H7 (cell line): ENCODE measurements around the gene LOX. TPM values are rescaled to one million over a fixed set of nuclear protein-coding genes. Genes with fewer than 3 reads are reported as not detected.

Experiments used
- DNase-seq: peaks from one replicate; pipeline ENCODE4 v3.0.0; 2012
- H3K27me3 ChIP-seq: 2 replicates; pipeline ENCODE4 v1.6.0; 2011; ENCODE audit warnings: mild to moderate bottlenecking, low read length; ENCODE audit not compliant: control insufficient read depth, insufficient read depth
- H3K36me3 ChIP-seq: replicated peaks from 2 replicates; pipeline ENCODE4 v1.5.1; 2011; ENCODE audit warnings: low read length; ENCODE audit not compliant: control insufficient read depth, insufficient read depth
- H3K4me3 ChIP-seq: 2 replicates; pipeline ENCODE4 v1.5.1; 2011; ENCODE audit warnings: low read depth, mild to moderate bottlenecking, control low read depth, low read length, moderate library complexity; ENCODE audit not compliant: insufficient read depth
- total RNA-seq: library from RNA; depleted of rRNA; stranded (reverse); fragments of >200 nt; shearing (Covaris generic); gene quantifications from 2 replicates; pipeline ENCODE4 v1.2.3, GENCODE V29; 2014

Gene LOX
- total RNA-seq, 1 experiment from 2014 or later, result 0.45 TPM

DNA sequence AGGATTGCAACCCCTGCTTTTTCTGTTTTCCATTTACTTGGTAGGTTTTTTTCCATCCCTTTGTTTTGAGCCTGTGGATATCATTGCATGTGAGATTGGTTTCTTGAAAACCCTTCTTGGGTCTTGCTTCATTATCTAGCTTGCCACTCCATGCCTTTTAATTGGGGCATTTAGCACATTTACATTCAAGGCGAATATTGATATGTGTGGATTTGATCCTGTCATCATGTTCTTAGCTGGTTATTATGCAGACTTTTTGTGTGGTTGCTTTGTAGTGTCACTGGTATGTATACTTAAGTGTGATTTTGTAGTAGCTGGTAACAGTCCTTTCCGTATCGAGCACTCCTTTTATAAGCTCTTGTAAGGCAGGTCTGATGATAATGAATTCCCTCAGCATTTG is 26.5 kb downstream of the LOX start:
- no peak overlapping the region for H3K4me3 ChIP-seq
- H3K36me3 ChIP-seq, result no peaks in the 10 kb centered on the region
- no peaks in the 10 kb centered on the region for H3K27me3 ChIP-seq
- DNase-seq, result no peak

- no peak for DNase-seq
- H3K27me3 ChIP-seq, result no peaks in the 10 kb centered on the region
- H3K4me3 ChIP-seq, result no peak overlapping the region
- H3K36me3 ChIP-seq, result no peaks in the 10 kb centered on the region
Measured at GRCh38 chr5:122050959-122051358, 27.1 kb downstream of the LOX start.

- H3K36me3 ChIP-seq, result no peaks in the 10 kb centered on the region
- no peak for DNase-seq
- no peak overlapping the region for H3K4me3 ChIP-seq
- H3K27me3 ChIP-seq, result no peaks in the 10 kb centered on the region
Measured at GRCh38 chr5:122040636-122041302, 37.3 kb downstream of the LOX start.

DNA sequence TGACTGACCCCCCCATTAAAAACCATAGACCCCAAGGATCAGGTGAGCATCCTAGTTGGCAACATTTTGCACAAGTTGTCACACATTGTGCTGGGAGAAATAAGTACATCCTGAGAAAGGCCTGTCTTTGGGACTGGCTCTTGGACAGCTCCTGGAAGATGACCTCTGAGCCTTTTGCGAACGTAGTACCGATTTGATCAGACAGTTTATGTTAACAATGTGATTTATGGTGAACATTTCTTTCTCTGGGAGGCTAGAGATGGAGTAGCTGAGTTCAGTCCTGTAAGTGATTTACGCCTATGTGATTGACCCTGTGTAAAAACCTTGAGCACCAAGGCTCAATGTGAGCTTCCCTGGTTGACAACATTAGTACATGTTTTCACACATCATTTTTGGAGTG is 41.7 kb downstream of the LOX start:
- no peak for DNase-seq
- H3K4me3 ChIP-seq, result no peak overlapping the region
- H3K36me3 ChIP-seq, result no peaks in the 10 kb centered on the region
- no peaks in the 10 kb centered on the region for H3K27me3 ChIP-seq

DNA sequence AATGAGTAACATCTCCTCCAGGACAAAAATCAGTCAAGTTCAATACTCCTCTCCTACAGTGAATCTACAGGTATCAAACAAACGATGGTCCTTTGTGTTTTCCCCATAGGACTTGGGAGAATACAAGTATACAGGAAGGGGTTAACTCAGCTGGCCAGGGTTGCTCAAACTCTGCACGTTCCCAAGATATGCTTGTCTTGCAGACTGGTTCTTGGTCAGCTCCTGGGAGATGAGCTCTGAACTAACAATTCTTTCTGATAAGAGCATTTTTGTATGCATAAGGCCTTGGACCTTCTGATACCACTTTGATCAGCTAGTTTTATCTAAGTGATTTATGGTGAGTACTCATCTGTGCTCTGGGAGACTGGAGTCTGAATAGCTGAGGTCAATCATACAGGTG is 42.1 kb downstream of the LOX start:
- no peak overlapping the region for H3K4me3 ChIP-seq
- DNase-seq, result no peak
- H3K27me3 ChIP-seq, result no peaks in the 10 kb centered on the region
- H3K36me3 ChIP-seq, result no peaks in the 10 kb centered on the region

DNA sequence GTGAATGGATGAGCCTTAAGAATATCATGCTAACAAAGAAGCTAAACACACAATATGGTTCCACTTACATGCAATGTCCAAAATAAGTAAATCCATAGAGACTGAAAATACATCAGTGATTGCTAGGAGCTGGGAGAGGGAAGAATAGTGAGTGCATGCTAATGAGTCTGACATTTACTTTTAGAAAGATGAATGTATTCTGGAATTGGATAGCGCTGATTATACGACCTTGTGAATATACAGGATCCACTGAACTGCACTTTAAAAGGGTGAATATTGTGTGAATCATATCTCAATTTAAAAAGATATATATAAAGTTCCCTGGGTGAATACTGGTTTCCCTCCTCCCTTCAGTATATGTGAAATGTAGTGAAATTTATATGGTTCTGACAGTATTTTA is 46.2 kb downstream of the LOX start:
- H3K36me3 ChIP-seq, result no peaks in the 10 kb centered on the region; the same call in 1 of the 2 replicates
- H3K4me3 ChIP-seq, result no peak overlapping the region

GRCh38 chr5:122030251-122030650 is 47.8 kb downstream of the LOX start:
- no peak for DNase-seq
- Histone ChIP-seq H3K27me3 (no peaks in the 10 kb centered on the region), H3K4me3 (no peak overlapping the region), H3K36me3 (no peaks in the 10 kb centered on the region; the same call in 1 of the 2 replicates)

More for the DNA sequence above, 46.2 kb downstream of the LOX start:
- no peak for DNase-seq
- H3K27me3 ChIP-seq, result no peaks in the 10 kb centered on the region

GRCh38 chr5:122029818-122030217 is 48.2 kb downstream of the LOX start:
- H3K4me3 ChIP-seq, result no peak overlapping the region
- DNase-seq, result no peak
- H3K36me3 ChIP-seq, result no peaks in the 10 kb centered on the region; the same call in 1 of the 2 replicates
- H3K27me3 ChIP-seq, result no peaks in the 10 kb centered on the region

DNA sequence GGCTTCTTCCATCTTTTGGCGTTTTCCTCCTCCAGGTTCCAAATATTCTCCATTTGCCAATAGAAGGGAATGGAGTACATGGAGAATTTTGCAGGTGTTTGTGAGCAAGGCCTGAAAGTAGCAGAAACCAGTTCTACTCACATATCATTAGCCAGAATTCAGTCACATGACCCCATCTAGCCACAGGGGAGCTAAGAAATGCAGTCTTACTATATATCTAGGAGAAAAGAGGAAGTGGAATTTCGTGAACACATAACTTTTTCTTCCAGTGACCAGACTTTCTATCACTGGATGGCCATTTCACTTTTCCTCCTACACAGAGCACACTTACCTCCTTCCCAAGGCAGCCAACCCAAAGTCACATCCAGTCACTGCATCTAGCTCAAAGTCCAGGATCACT is 55.1 kb downstream of the LOX start:
- Histone ChIP-seq H3K27me3 (no peaks in the 10 kb centered on the region), H3K4me3 (no peak overlapping the region), H3K36me3 (no peaks in the 10 kb centered on the region; the same call in 1 of the 2 replicates)
- DNase-seq, result no peak

DNA sequence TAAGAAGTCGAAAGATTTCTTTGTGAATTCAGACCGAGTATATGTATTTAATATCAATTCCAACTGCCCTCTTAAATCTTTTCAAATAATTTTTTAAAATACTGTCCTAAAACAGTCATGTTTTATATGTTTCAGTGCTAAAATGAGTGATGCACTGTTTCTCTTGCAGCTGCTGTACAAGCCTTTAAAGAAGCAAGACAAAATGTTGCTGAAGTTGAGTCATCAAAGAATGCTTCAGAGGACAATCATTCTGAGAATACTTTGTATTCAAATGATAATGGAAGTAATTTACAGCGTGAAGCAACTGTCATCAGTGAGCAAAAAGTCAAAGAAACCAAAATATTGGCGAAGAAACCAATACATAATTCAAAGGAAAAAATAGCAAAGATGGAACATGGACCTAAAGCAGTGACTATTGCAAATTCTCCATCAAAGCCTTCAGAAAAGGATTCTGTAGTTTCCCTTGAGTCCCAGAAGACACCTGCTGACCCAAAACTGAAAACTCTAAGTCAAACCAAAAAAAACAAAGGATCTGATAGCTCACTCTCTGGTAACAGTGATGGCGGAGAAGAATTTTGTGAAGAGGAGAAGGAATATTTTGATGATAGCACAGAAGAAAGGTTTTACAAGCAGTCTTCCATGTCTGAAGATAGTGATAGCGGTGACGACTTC is 58.0 kb downstream of the LOX start:
- no peaks in the 10 kb centered on the region for H3K27me3 ChIP-seq
- no peak overlapping the region for H3K4me3 ChIP-seq
- DNase-seq, result no peak
- no peaks in the 10 kb centered on the region for H3K36me3 ChIP-seq

DNA sequence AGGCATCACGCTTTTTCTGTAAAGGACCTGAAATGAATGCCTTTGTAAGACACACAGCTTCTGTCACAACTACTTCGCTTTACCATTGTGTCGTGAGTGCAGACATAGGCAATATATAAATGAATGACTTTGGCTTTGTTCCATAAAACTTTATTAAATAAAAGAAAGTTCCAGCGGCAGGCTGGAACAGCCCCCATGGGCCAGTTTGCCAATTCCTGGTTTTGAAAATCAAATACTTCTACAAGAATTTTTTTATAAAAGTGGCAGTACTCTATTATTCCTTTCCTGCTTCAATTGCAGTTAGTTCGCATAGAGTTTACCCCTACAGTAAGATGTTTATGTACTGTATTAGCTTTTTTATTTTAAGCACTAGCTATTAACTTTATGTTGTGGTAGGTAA is 62.6 kb downstream of the LOX start:
- no peaks in the 10 kb centered on the region for H3K27me3 ChIP-seq
- H3K4me3 ChIP-seq, result no peak overlapping the region
- H3K36me3 ChIP-seq, result no peaks in the 10 kb centered on the region
- no peak for DNase-seq

DNA sequence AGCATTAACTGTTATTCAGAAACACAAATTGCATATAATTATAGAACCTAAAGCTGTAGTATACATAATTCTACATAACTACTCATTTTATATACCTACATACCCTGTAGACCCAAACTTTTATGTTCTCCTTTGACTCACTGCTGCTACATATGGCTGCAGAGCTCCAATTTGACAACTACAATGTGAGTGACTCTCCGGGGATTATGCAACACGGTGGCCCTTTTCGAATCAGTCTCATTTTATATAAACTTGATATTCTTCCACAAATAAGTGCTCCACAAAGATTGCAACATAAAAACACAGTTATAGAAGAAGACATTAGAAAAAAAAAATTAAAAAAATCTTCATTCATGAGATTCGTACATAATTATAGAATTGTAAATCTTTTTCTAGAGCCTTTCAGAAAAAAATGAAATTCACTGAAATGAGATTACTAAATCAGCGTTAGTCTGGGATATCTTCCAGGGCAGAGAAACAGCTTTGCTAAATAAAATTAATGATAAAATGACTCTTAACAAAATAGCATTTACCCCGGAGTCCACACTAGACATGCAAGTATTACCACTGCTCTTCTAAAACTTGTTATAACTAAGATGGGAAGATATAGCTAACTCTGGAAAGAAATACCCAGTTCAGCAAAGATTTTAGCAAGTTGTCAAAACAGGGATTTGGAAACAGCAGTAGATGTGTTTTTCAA is 63.7 kb downstream of the LOX start:
- Histone ChIP-seq H3K4me3 (no peak overlapping the region), H3K36me3 (no peaks in the 10 kb centered on the region), H3K27me3 (no peaks in the 10 kb centered on the region)
- DNase-seq, result no peak
